GM20431 (cell line): ENCODE results near the gene VPS41.

Experiments used
- in situ Hi-C: fragments of 300-500 bp; cut with MseI, MboI; formaldehyde crosslinking; loops from one replicate; pipeline ENCODE4 v1.15.0; 2020; ENCODE audit warnings: low sequenced_read_pairs; ENCODE audit not compliant: unreplicated experiment

The VPS41 gene

GRCh38 chr7:38908759-38909335 is at the start of gene VPS41:
VPS41 (minus strand) TSS chr7:38909191; CDS start chr7:38909174, 17 bp downstream.
- in situ Hi-C loops: no loop called here

GRCh38 chr7:38955892-38956291 is 46.9 kb upstream of the VPS41 start:
- in situ Hi-C loops: no loop called here

GRCh38 chr7:38953971-38954370 is 45.0 kb upstream of the VPS41 start:
- in situ Hi-C loops: no loop called here

DNA sequence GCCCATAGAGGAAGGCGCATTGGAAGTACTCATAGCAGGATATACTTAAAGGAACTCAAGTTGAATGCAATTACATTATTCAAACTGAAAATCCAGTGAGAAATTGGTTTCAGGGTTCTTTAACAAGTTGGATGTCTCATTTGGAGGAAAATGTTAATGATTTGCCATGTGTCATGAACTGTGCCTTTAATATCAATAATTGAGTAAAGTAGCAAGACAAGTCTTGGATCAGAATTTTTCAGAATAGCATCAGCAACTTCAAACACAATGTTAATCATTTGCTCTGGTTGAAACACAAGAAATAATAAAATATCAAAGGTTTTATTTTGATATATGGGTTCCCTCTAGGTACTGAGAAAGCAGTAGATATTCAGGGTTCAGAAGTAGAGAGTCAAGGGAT is 44.2 kb upstream of the VPS41 start:
- in situ Hi-C loops: no loop called here

GRCh38 chr7:38951213-38951612 is 42.2 kb upstream of the VPS41 start:
- in situ Hi-C loops: no loop called here

DNA sequence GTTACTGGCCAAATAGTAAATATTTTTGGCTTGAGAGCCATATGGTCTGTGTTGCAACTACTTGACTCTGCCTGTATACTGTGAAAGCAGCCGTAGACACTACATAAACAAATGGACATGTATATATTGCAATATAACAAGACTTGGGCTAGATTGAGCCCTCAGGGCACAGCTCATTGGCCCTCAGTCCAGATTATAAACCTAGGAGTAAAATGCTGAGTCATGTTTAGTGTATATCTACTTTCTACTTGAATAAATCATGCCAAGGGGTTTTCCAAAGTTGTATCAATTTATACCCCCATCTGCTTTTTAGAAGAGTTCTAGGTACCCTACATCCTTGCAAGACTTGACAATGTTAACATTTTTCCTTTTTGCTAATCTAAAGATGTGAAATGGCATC is 41.3 kb upstream of the VPS41 start:
- in situ Hi-C loops: no loop called here

GRCh38 chr7:38947541-38947940 is 38.5 kb upstream of the VPS41 start:
- in situ Hi-C loops: loop anchor here (25.0 kb wide), 1 partner anchor 515 kb away; no protein-coding TSS in a partner anchor

DNA sequence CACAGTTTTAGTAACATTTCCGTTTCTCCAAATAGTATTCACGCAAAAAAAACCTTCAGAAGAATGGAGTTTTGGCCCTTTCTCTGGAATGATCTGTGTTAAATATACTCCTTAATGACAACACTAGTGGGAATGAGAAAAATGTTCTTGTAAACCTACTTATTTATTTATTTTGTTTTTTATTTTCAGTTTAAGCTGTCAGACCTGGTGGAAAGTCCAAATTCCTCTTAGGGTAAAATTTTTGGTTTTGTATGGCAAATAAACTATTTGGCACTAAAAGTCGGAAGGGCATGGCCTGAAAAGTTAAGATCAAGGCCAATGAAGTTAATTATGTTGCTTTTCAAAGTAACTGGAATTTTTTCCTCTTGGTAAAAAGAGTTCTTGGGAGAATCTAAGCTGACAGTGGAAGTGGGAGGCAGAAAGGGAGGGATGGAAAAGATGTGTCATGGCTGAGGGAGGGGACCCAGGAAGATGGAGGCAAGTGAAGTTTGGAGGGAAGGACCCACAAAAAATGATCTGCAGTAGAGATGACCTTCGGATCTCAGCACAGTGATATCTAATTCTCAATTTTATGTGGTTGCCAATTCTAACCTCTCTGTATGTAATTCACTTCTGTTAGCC is 33.5 kb upstream of the VPS41 start:
- in situ Hi-C loops: loop anchor here (25.0 kb wide), 1 partner anchor 520 kb away; no protein-coding TSS in a partner anchor

- in situ Hi-C loops: loop anchor here (25.0 kb wide), 1 partner anchor 522 kb away; no protein-coding TSS in a partner anchor
Measured at GRCh38 chr7:38940774-38941173, 31.8 kb upstream of the VPS41 start.

DNA sequence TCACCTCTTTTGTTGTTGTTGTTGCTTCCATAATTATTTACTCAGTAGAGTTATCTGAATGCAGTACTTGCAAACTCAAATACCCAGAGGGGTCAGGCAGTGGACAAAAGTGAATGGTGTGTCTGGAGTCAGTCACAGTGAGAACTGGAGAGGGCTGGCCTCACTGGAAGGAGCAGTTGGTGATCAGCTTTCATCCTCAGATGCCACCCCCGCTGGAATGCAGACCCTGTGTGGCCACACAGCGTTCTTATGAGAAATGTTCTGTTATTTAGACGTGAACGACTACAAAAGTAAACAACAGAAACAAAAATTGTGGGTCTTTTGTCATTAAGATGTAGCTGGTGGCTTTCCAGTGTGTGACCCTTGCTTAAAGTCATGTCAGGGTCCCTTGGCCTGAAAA is 29.6 kb upstream of the VPS41 start:
- in situ Hi-C loops: loop anchor here (25.0 kb wide), 1 partner anchor 524 kb away; no protein-coding TSS in a partner anchor

- in situ Hi-C loops: loop anchor here (25.0 kb wide), 1 partner anchor 524 kb away; no protein-coding TSS in a partner anchor
Measured at GRCh38 chr7:38938001-38938485, 29.1 kb upstream of the VPS41 start.

DNA sequence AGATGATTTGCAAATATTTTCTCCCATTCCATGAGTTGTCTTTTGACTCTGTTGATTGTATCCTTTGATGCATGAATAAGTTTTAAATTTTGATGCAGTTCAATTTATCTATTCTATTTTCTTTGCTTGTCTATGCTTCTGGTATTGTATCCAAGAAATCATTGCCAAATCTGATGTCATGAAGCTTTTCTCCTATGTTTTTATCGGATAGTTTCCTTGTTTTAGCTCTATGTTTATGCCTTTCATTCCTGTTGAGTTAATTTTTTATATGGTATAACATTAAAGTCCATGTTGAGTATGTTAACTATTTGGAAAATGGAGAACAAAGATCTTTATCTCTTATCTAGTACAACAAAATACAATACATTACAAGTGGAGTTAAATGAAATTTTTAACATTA is 27.6 kb upstream of the VPS41 start:
- in situ Hi-C loops: loop anchor here (25.0 kb wide), 1 partner anchor 526 kb away; no protein-coding TSS in a partner anchor

- in situ Hi-C loops: loop anchor here (25.0 kb wide), 1 partner anchor 528 kb away; no protein-coding TSS in a partner anchor
Measured at GRCh38 chr7:38934536-38934935, 25.5 kb upstream of the VPS41 start.

- in situ Hi-C loops: loop anchor here (25.0 kb wide), 1 partner anchor 528 kb away; no protein-coding TSS in a partner anchor
Measured at GRCh38 chr7:38934051-38934450, 25.1 kb upstream of the VPS41 start.

GRCh38 chr7:38932509-38933168 is 23.6 kb upstream of the VPS41 start:
- in situ Hi-C loops: loop anchor here (25.0 kb wide), 1 partner anchor 530 kb away; no protein-coding TSS in a partner anchor

DNA sequence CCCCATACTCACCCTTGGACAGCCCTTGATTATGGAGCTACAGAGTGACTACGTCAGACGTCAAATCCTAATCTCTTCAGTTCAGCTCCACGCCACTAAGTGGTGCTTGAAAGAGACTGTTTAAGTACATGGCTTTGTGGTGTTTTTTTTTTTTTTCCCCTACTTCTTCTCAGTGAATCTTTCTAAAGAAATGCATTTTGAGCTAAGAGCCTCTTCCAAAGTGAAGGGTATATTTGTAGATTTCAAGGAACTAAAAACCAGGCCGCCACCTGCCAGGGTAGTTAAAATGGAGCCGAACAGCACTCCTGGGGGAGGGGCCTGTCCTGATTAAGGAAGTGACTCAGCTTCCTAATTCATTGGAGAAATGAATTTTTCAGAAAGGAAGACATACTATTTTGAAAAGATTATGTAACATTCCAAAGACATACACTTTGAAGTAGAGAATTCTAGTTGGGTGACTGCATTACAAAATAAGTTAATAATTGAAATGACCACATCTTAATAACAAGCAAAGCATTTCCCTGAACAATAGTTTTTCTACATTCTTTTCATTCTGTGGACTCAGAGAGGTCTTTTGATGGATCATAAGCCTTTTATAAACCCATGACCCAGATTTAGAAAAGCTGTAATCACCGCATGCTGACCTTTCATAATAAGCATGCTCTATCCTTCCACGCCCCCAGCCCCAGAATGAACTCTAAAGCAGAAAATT is 20.6 kb upstream of the VPS41 start:
- in situ Hi-C loops: loop anchor here (25.0 kb wide), 1 partner anchor 533 kb away; no protein-coding TSS in a partner anchor

- in situ Hi-C loops: loop anchor here (25.0 kb wide), 1 partner anchor 534 kb away; no protein-coding TSS in a partner anchor
Measured at GRCh38 chr7:38928506-38928905, 19.5 kb upstream of the VPS41 start.

DNA sequence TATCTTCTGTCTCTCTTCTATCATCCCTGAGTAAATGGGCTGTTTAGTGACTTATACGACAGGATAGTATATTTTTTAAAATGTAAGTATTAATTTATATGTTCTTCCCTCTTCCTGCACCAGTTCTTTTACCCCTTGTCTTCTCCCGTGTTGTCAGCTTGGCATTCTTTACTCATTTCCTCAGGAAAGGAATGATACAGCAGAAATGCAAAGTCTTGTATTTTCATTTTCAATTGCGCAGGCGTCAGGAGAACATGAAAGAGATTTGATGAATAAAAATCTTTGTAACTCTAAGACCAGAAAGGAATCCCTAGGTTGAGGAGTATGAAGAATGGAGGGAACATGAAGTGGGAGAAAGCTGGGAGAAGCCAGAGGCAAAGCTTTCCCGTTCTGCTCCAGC is 18.8 kb upstream of the VPS41 start:
- in situ Hi-C loops: loop anchor here (25.0 kb wide), 1 partner anchor 535 kb away; no protein-coding TSS in a partner anchor

- in situ Hi-C loops: no loop called here
Measured at GRCh38 chr7:38920731-38921130, 11.7 kb upstream of the VPS41 start.

DNA sequence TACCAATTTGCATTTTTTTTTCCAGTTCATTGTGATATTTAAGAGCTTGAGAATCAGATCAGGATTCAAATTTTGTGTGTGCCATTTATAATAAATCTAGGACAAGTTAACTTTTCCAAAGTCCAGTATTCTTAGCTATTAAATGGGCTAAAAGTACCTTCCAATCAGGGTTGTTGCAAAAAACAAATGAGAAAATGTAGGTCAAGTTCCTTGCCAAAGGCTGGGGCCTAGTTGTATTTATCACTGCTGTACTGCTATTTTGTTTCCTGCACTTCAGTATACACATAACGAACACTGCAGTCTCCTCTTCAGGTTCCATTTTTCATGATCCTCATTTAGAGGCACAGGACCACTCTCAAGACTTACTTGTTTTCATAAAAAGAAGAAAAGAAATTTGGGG is 7.4 kb upstream of the VPS41 start:
- in situ Hi-C loops: no loop called here
